Progenitor cell of endocrine pancreas (in vitro differentiated cells): ENCODE data around the gene ATP6V1B1. TPM values are rescaled to one million over a fixed set of nuclear protein-coding genes. Genes with fewer than 3 reads are reported as not detected.
"Not testable (repeated sequence)": the region's sequence is repeated elsewhere in the genome, so short reads cannot be mapped to it uniquely, and the experiment has no call there.

ENCODE experiments used
- DNase-seq: peaks from one replicate; pipeline ENCODE4 v3.0.0; 2021; ENCODE audit warnings: low spot score; ENCODE audit not compliant: unreplicated experiment
- H3K27ac Mint-ChIP-seq: 2 replicates; pipeline ENCODE4 v1.8.0; 2021; ENCODE audit warnings: mild to moderate bottlenecking, moderate library complexity, mixed read lengths
- H3K27me3 Mint-ChIP-seq: 2 replicates; pipeline ENCODE4 v1.8.0; 2021; ENCODE audit warnings: mixed read lengths
- H3K36me3 Mint-ChIP-seq: 2 replicates; pipeline ENCODE4 v1.8.0; 2022; ENCODE audit warnings: mixed read lengths; ENCODE audit not compliant: insufficient read depth
- H3K4me1 Mint-ChIP-seq: 2 replicates; pipeline ENCODE4 v1.8.0; 2021; ENCODE audit warnings: low read depth, mixed read lengths
- H3K4me3 Mint-ChIP-seq: 2 replicates; pipeline ENCODE4 v1.8.0; 2021; ENCODE audit warnings: low read depth, mild to moderate bottlenecking, moderate library complexity, mixed read lengths
- H3K9me3 Mint-ChIP-seq: 2 replicates; pipeline ENCODE4 v1.8.0; 2021; ENCODE audit warnings: low read depth, mixed read lengths
- CTCF ChIP-seq: fragments of 200-600 bp; sonication (generic); IDR thresholded peaks from one replicate; pipeline ENCODE4 v1.5.0; 2021; ENCODE audit warnings: antibody characterized with exemption, mild to moderate bottlenecking; ENCODE audit not compliant: unreplicated experiment
- total RNA-seq: library from RNA; stranded (reverse); gene quantifications from 2 replicates; pipeline ENCODE4 v1.2.1, GENCODE V29; 2021

Gene ATP6V1B1
- total RNA-seq, 1 donor from 2014 or later = not detected

GRCh38 chr2:70994009-70994698 is 58.5 kb downstream of the ATP6V1B1 start:
- Mint-ChIP-seq H3K27me3 (peaks cover 4% of the 10 kb centered on the region), H3K4me1 (peaks cover 14% of the 10 kb centered on the region), H3K4me3 (peak overlapping the region; percentile 86), H3K36me3 (peaks cover 2% of the 10 kb centered on the region), H3K9me3 (no peaks in the 10 kb centered on the region), H3K27ac (peak overlapping the region; percentile 94)
- TF ChIP-seq CTCF = no peak
- no peak for DNase-seq

- peaks cover 4% of the 10 kb centered on the region for H3K27me3 Mint-ChIP-seq
- DNase-seq = peak; percentile 91
- no peaks in the 10 kb centered on the region for H3K36me3 Mint-ChIP-seq
- TF ChIP-seq CTCF = peak; percentile 75
- peaks cover 14% of the 10 kb centered on the region for H3K4me1 Mint-ChIP-seq
- peak within 1 kb of the TSS; percentile 94 for H3K27ac Mint-ChIP-seq
- H3K9me3 Mint-ChIP-seq = no peaks in the 10 kb centered on the region
- H3K4me3 Mint-ChIP-seq = peak within 1 kb of the TSS; percentile 86
Measured at GRCh38 chr2:70994699-70995425, 59.2 kb downstream of the ATP6V1B1 start, which contains the start of gene TEX261. TSS of gene TEX261 (minus strand) at chr2:70994873. CDS start at chr2:70994757, 116 bp downstream.

- no peaks in the 10 kb centered on the region for H3K9me3 Mint-ChIP-seq
- H3K4me3 Mint-ChIP-seq = peak overlapping the region; percentile 81
- no peaks in the 10 kb centered on the region for H3K36me3 Mint-ChIP-seq
- peak; percentile 55 for TF ChIP-seq CTCF
- peak overlapping the region; percentile 81 for H3K27ac Mint-ChIP-seq
- peaks cover 14% of the 10 kb centered on the region for H3K4me1 Mint-ChIP-seq
- peaks cover 4% of the 10 kb centered on the region for H3K27me3 Mint-ChIP-seq
- no peak for DNase-seq
Measured at GRCh38 chr2:70995426-70995729, 59.7 kb downstream of the ATP6V1B1 start.

- H3K27ac Mint-ChIP-seq, H3K4me3 Mint-ChIP-seq, H3K27me3 Mint-ChIP-seq, H3K36me3 Mint-ChIP-seq, DNase-seq, H3K9me3 Mint-ChIP-seq, H3K4me1 Mint-ChIP-seq: not testable (repeated sequence)
Measured at GRCh38 chr2:70998885-70999284, 63.2 kb downstream of the ATP6V1B1 start.

GRCh38 chr2:70999362-70999761 is 63.7 kb downstream of the ATP6V1B1 start:
- Mint-ChIP-seq H3K4me3 (no peak overlapping the region), H3K9me3 (no peaks in the 10 kb centered on the region), H3K4me1 (peaks cover 3% of the 10 kb centered on the region), H3K27me3 (peaks cover 12% of the 10 kb centered on the region), H3K36me3 (no peaks in the 10 kb centered on the region), H3K27ac (peak overlapping the region; percentile 41)
- no peak for DNase-seq
- TF ChIP-seq CTCF = no peak

- not testable (repeated sequence) for H3K36me3 Mint-ChIP-seq, H3K4me1 Mint-ChIP-seq, H3K27ac Mint-ChIP-seq, H3K9me3 Mint-ChIP-seq, DNase-seq, H3K4me3 Mint-ChIP-seq
- peaks cover 12% of the 10 kb centered on the region for H3K27me3 Mint-ChIP-seq
Measured at GRCh38 chr2:70999931-71000330, 64.2 kb downstream of the ATP6V1B1 start.
